ENCODE measurements around the gene CCDC191.

The CCDC191 gene

DNA sequence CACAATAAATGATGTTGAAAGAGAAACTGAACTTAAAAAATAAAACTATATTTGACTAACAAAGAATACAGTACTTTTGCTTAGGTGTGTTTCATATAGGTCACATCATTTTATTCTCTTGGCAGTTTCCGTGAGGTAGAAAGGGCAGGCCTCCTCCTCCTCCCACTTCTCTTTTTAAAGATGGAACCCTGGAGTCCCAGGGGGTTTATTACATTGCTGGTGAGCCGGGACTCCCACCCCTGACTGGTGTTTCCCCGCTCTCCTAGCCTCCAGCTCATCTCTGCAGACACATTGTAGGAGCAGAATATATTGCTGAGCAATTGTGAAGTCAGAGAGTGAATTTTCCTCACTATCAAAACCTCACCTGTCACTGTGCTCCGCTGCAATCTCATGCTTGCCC is 78.5 kb downstream of the CCDC191 start:
- DNase-seq (ENCODE audit: low spot score in 2 of 2) = no peak
- H3K36me3 ChIP-seq (replicated peaks) = no peaks in the 10 kb centered on the region
- no peaks in the 10 kb centered on the region for H3K9me3 ChIP-seq
- no peak overlapping the region for H3K4me3 ChIP-seq
- no peaks in the 10 kb centered on the region for H3K27me3 ChIP-seq (ENCODE audit: low read depth)
- in situ Hi-C loops (cut with MboI; ENCODE audit: low sequenced_read_pairs) = no loop called here
- H3K4me1 ChIP-seq = no peaks in the 10 kb centered on the region

DNA sequence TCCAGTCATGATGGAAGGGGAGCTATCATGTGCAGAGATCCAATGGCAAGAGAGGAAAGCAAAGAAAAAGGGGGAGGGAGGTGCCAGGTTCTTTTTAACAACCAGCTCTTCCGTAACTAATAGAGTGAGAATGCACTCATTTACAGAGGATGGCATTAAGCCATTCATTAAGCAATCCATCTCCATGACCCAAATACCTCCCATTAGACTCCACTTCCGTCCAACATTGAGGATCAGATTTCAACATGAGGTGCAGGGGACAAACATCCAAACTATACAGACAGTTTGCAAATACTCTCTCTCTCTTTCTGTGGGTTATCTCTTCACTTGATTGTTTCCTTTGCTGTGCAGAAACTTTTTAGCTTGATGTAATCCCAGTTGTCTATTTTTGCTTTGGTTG is 87.3 kb downstream of the CCDC191 start:
- DNase-seq (ENCODE audit: low spot score in 2 of 2) = no peak
- Histone ChIP-seq H3K27me3 (ENCODE audit: low read depth) (no peaks in the 10 kb centered on the region), H3K36me3 (replicated peaks) (no peaks in the 10 kb centered on the region), H3K9me3 (no peaks in the 10 kb centered on the region), H3K4me1 (no peaks in the 10 kb centered on the region), H3K4me3 (no peak overlapping the region)
- in situ Hi-C loops (cut with MboI; ENCODE audit: low sequenced_read_pairs) = no loop called here

- Histone ChIP-seq H3K27me3 (ENCODE audit: low read depth) (no peaks in the 10 kb centered on the region), H3K36me3 (replicated peaks) (no peaks in the 10 kb centered on the region), H3K4me1 (peaks cover 10% of the 10 kb centered on the region), H3K4me3 (no peak overlapping the region), H3K9me3 (no peaks in the 10 kb centered on the region)
- DNase-seq (ENCODE audit: low spot score in 2 of 2) = no peak
- in situ Hi-C loops (cut with MboI; ENCODE audit: low sequenced_read_pairs) = no loop called here
These were observed 90.2 kb downstream of the CCDC191 start for GRCh38 chr3:113966172-113966571.

DNA sequence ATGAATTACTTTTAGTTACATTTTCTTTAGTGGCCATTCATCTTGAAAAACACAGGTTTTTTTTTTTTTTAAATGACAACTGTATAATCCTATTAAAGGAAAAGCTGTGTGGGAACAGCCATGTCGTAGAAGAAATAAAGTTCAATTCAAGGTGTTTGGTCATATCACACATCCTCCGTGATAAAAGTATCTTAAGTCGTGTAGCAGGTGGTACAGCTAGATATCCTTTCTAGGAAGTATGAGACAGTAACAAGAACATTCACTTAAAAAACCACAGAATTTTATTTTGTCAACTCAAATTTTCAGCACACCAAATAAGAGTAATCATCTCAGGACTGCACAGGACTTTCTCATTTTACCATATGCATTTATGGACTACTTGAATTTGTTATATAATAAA is 92.4 kb downstream of the CCDC191 start:
- Histone ChIP-seq H3K4me1 (peaks cover 10% of the 10 kb centered on the region), H3K27me3 (ENCODE audit: low read depth) (no peaks in the 10 kb centered on the region)
- in situ Hi-C loops (cut with MboI; ENCODE audit: low sequenced_read_pairs) = no loop called here

GRCh38 chr3:113954091-113954685 is 102.1 kb downstream of the CCDC191 start:
- Histone ChIP-seq H3K4me1 (no peaks in the 10 kb centered on the region), H3K4me3 (no peak overlapping the region), H3K36me3 (replicated peaks) (peaks cover 21% of the 10 kb centered on the region), H3K27me3 (ENCODE audit: low read depth) (no peaks in the 10 kb centered on the region), H3K9me3 (no peaks in the 10 kb centered on the region)
- DNase-seq (ENCODE audit: low spot score in 2 of 2) = no peak
- in situ Hi-C loops (cut with MboI; ENCODE audit: low sequenced_read_pairs) = no loop called here

More for the DNA sequence above, 92.4 kb downstream of the CCDC191 start:
- Histone ChIP-seq H3K36me3 (replicated peaks) (peaks cover 16% of the 10 kb centered on the region), H3K9me3 (no peaks in the 10 kb centered on the region), H3K4me3 (no peak overlapping the region)
- DNase-seq (ENCODE audit: low spot score in 2 of 2) = no peak

GRCh38 chr3:113953677-113954076 is 102.6 kb downstream of the CCDC191 start:
- peaks cover 4% of the 10 kb centered on the region for H3K4me1 ChIP-seq
- H3K4me3 ChIP-seq = no peak overlapping the region
- H3K36me3 ChIP-seq (replicated peaks) = peaks cover 15% of the 10 kb centered on the region
- H3K9me3 ChIP-seq = no peaks in the 10 kb centered on the region
- in situ Hi-C loops (cut with MboI; ENCODE audit: low sequenced_read_pairs) = no loop called here
- no peaks in the 10 kb centered on the region for H3K27me3 ChIP-seq (ENCODE audit: low read depth)
- no peak for DNase-seq (ENCODE audit: low spot score in 2 of 2)

DNA sequence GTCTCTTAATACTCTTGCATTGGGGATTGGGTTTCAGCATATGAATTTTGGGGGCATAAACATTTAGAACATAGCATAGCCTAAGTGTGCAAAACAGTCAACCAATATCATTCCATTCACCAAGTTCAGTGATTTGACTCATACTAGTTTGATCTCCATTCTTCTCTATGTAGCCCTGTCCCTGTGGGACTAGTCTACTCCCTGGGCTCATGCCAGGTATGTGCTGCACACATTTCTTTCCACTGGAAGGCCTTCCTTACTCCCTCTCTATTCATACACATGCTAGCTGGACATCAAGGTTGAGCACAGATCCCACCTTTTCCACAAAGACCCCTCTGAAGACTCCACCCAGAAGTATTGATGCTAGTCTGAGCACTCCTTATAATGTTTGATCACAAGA is 103.4 kb downstream of the CCDC191 start:
- H3K27me3 ChIP-seq (ENCODE audit: low read depth) = no peaks in the 10 kb centered on the region
- DNase-seq (ENCODE audit: low spot score in 2 of 2) = no peak
- in situ Hi-C loops (cut with MboI; ENCODE audit: low sequenced_read_pairs) = no loop called here

DNA sequence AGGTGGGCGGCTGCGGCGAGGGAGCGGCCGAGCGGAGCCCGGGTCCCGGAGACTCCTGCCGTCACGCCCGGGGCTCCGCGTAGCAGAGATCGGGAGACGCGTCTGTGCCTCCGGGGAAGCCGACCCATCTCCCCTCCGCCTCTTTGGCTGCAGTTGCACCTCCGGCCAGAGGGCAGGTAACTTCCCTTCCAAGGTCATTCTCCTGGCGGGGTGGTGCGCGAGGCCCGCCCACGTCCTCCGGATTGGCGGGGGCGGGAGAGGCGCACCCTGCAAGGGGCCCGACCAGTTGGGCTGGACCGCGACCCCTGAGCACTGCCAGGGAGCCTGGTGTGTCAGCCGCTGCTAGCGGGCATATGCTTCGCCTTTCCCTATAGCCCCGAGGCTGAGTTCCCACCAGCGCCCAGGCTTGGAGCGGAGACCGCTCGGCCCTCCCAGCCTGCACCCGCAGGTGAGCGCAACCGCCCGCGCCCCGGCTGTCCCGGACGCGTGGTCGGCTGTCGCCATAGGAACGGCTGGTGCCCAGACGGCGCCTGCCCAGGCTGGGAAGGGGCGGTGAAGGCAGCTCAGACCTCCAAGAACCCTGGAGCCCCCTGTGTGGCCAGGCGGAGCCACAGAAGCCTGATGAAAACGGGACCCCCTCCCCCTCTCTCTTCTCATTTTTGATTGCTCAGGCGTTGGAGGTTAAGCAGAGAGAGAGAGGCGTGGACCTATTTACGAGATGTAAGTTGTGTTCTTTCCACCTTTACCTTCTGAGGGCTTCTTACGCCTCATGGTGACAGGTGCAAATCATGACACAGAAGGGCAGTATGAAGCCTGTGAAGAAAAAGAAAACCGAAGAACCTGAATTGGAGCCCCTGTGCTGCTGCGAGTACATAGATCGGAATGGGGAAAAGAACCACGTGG is 108.1 kb downstream of the CCDC191 start:
- in situ Hi-C loops (cut with MboI; ENCODE audit: low sequenced_read_pairs) = no loop called here
- H3K36me3 ChIP-seq (replicated peaks) = 0 out of 2 replicates have a peak, but pooled peaks cover 2% of the 10 kb centered on the region
- H3K9me3 ChIP-seq = no peaks in the 10 kb centered on the region
- H3K4me1 ChIP-seq = peaks cover 6% of the 10 kb centered on the region
- peak overlapping the region; percentile 62 for H3K4me3 ChIP-seq
- peak; percentile 18 to 62 for DNase-seq (ENCODE audit: low spot score in 2 of 2)
- no peaks in the 10 kb centered on the region for H3K27me3 ChIP-seq (ENCODE audit: low read depth)

More for the DNA sequence above, 103.4 kb downstream of the CCDC191 start:
- peaks cover 5% of the 10 kb centered on the region for H3K4me1 ChIP-seq
- H3K9me3 ChIP-seq = no peaks in the 10 kb centered on the region
- H3K36me3 ChIP-seq (replicated peaks) = peaks cover 11% of the 10 kb centered on the region; the same call in 1 of the 2 replicates
- no peak overlapping the region for H3K4me3 ChIP-seq

- in situ Hi-C loops (cut with MboI; ENCODE audit: low sequenced_read_pairs) = no loop called here
- Histone ChIP-seq H3K36me3 (replicated peaks) (0 out of 2 replicates have a peak, but pooled peaks cover 2% of the 10 kb centered on the region), H3K4me1 (peaks cover 8% of the 10 kb centered on the region), H3K9me3 (no peaks in the 10 kb centered on the region), H3K4me3 (peak within 1 kb of the TSS; percentile 62), H3K27me3 (ENCODE audit: low read depth) (no peaks in the 10 kb centered on the region)
- DNase-seq (ENCODE audit: low spot score in 2 of 2) = peak; percentile 63 to 85
These were observed 108.8 kb downstream of the CCDC191 start, which contains the start of gene ZDHHC23 for GRCh38 chr3:113947372-113948014. TSS of gene ZDHHC23 (plus strand) at chr3:113948013. CDS start at chr3:113948803, 790 bp downstream.

DNA sequence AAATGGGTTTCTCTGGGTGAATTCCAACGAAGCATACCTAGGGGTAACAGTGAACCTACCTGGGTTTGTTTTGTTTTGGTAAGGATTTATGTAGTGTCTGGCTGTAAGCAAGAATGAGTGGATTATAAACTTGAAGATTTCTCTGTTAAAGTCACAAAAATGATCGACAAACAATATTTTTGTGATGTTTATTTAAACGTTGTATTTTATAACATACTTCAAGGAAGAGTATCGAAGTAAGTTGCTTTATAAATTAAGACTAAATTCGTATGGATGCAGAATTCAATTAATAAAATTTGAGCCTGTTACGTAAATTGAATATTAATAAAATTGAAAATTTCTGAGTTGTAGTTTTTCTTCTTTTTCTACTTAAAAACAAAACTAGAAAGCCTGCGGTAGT is 109.5 kb downstream of the CCDC191 start:
- Histone ChIP-seq H3K4me3 (peak overlapping the region; percentile 40), H3K9me3 (no peaks in the 10 kb centered on the region), H3K36me3 (replicated peaks) (no peaks in the 10 kb centered on the region), H3K4me1 (peaks cover 8% of the 10 kb centered on the region), H3K27me3 (ENCODE audit: low read depth) (no peaks in the 10 kb centered on the region)
- DNase-seq (ENCODE audit: low spot score in 2 of 2) = no peak
- in situ Hi-C loops (cut with MboI; ENCODE audit: low sequenced_read_pairs) = no loop called here

- in situ Hi-C loops (cut with MboI; ENCODE audit: low sequenced_read_pairs) = no loop called here
- H3K4me1 ChIP-seq = peaks cover 9% of the 10 kb centered on the region
- H3K36me3 ChIP-seq (replicated peaks) = no peaks in the 10 kb centered on the region
- no peak overlapping the region for H3K4me3 ChIP-seq
- no peak for DNase-seq (ENCODE audit: low spot score in 2 of 2)
- no peaks in the 10 kb centered on the region for H3K27me3 ChIP-seq (ENCODE audit: low read depth)
- H3K9me3 ChIP-seq = no peaks in the 10 kb centered on the region; the same call in 1 of the 2 replicates
These were observed 128.8 kb downstream of the CCDC191 start for GRCh38 chr3:113927556-113927955.

GRCh38 chr3:113914646-113915045 is 141.7 kb downstream of the CCDC191 start:
- Histone ChIP-seq H3K4me3 (no peak overlapping the region), H3K27me3 (ENCODE audit: low read depth) (no peaks in the 10 kb centered on the region; the same call in 1 of the 2 replicates), H3K9me3 (no peaks in the 10 kb centered on the region), H3K36me3 (replicated peaks) (no peaks in the 10 kb centered on the region), H3K4me1 (no peaks in the 10 kb centered on the region)
- no peak for DNase-seq (ENCODE audit: low spot score in 2 of 2)
- in situ Hi-C loops (cut with MboI; ENCODE audit: low sequenced_read_pairs) = loop anchor here (5.0 to 25.0 kb wide), 2 partner anchors 72 to 177 kb away; partner anchors contain the start of genes ATP6V1A and NAA50

All from HAP-1 (cell line).